ENCODE measurements around the gene SGPL1.

SGPL1 gene

GRCh38 chr10:70896551-70896950 is 80.8 kb downstream of the SGPL1 start:
- TF ChIP-seq TAF1 (IDR thresholded peaks at IDR 0.05; ENCODE audit: low read depth) (no peak), NFIC (IDR thresholded peaks at IDR 0.05) (no peak), ZBTB7A (IDR thresholded peaks at IDR 0.05; ENCODE audit: low read depth) (no peak), CEBPB (IDR thresholded peaks at IDR 0.05) (no peak), EP300 (IDR thresholded peaks at IDR 0.05; ENCODE audit: borderline replicate concordance) (no peak), FOXM1 (IDR thresholded peaks at IDR 0.05; ENCODE audit: borderline replicate concordance, low read depth) (no peak), MAX (IDR thresholded peaks at IDR 0.05) (no peak), TEAD4 (IDR thresholded peaks at IDR 0.05) (no peak), REST (IDR thresholded peaks at IDR 0.05; ENCODE audit: low read depth) (no peak), YY1 (IDR thresholded peaks at IDR 0.05; ENCODE audit: low read depth) (no peak), TCF12 (IDR thresholded peaks at IDR 0.05; ENCODE audit: low read depth) (no peak), EGR1 (IDR thresholded peaks at IDR 0.05) (no peak)

GRCh38 chr10:70898687-70899086 is 82.9 kb downstream of the SGPL1 start:
- no peak for TF ChIP-seq RAD21 (IDR thresholded peaks at IDR 0.05; ENCODE audit: low read depth)

- TF ChIP-seq REST (IDR thresholded peaks at IDR 0.05; ENCODE audit: low read depth) (no peak), RAD21 (IDR thresholded peaks at IDR 0.05; ENCODE audit: low read depth) (no peak), EGR1 (IDR thresholded peaks at IDR 0.05) (no peak), FOXM1 (IDR thresholded peaks at IDR 0.05; ENCODE audit: borderline replicate concordance, low read depth) (no peak), YY1 (IDR thresholded peaks at IDR 0.05; ENCODE audit: low read depth) (no peak), TCF12 (IDR thresholded peaks at IDR 0.05; ENCODE audit: low read depth) (no peak), NFIC (IDR thresholded peaks at IDR 0.05) (no peak), CREB1 (IDR thresholded peaks at IDR 0.05; ENCODE audit: low read depth) (no peak), EP300 (IDR thresholded peaks at IDR 0.05; ENCODE audit: borderline replicate concordance) (no peak), USF1 (IDR thresholded peaks at IDR 0.05) (no peak), MAX (IDR thresholded peaks at IDR 0.05) (no peak), ZBTB7A (IDR thresholded peaks at IDR 0.05; ENCODE audit: low read depth) (no peak), TEAD4 (IDR thresholded peaks at IDR 0.05) (no peak), TAF1 (IDR thresholded peaks at IDR 0.05; ENCODE audit: low read depth) (no peak), CEBPB (IDR thresholded peaks at IDR 0.05) (no peak)
Measured at GRCh38 chr10:70899096-70899495, 83.3 kb downstream of the SGPL1 start.

- TF ChIP-seq CREB1 (IDR thresholded peaks at IDR 0.05; ENCODE audit: low read depth) (no peak), TEAD4 (IDR thresholded peaks at IDR 0.05) (no peak), YY1 (IDR thresholded peaks at IDR 0.05; ENCODE audit: low read depth) (no peak), EGR1 (IDR thresholded peaks at IDR 0.05) (no peak), TCF12 (IDR thresholded peaks at IDR 0.05; ENCODE audit: low read depth) (no peak), NFIC (IDR thresholded peaks at IDR 0.05) (no peak), RAD21 (IDR thresholded peaks at IDR 0.05; ENCODE audit: low read depth) (no peak), REST (IDR thresholded peaks at IDR 0.05; ENCODE audit: low read depth) (no peak)
Measured at GRCh38 chr10:70901276-70901878, 85.6 kb downstream of the SGPL1 start.

- TF ChIP-seq CEBPB (IDR thresholded peaks at IDR 0.05) (no peak), TCF12 (IDR thresholded peaks at IDR 0.05; ENCODE audit: low read depth) (no peak), REST (IDR thresholded peaks at IDR 0.05; ENCODE audit: low read depth) (no peak), RAD21 (IDR thresholded peaks at IDR 0.05; ENCODE audit: low read depth) (no peak), MAX (IDR thresholded peaks at IDR 0.05) (no peak), NFIC (IDR thresholded peaks at IDR 0.05) (no peak), YY1 (IDR thresholded peaks at IDR 0.05; ENCODE audit: low read depth) (no peak), EGR1 (IDR thresholded peaks at IDR 0.05) (no peak), USF1 (IDR thresholded peaks at IDR 0.05) (no peak)
Measured at GRCh38 chr10:70902661-70903261, 87.0 kb downstream of the SGPL1 start.

All from Ishikawa (cell line).